Smooth muscle cell of the brain vasculature (primary cell): Measurements from ENCODE around the gene OR10G4.
A peak's percentile ranks its signal among the peaks of the same experiment; 100 is the strongest.
"Not testable (repeated sequence)": the region's sequence is repeated elsewhere in the genome, so short reads cannot be mapped to it uniquely, and the experiment has no call there.

ENCODE experiments used
- DNase-seq: peaks from one replicate; pipeline ENCODE4 v3.0.0-alpha.2; 2012; ENCODE audit warnings: low read depth, low spot score

The OR10G4 gene, protein sequence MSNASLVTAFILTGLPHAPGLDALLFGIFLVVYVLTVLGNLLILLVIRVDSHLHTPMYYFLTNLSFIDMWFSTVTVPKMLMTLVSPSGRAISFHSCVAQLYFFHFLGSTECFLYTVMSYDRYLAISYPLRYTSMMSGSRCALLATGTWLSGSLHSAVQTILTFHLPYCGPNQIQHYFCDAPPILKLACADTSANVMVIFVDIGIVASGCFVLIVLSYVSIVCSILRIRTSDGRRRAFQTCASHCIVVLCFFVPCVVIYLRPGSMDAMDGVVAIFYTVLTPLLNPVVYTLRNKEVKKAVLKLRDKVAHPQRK

GRCh38 chr11:124012697-124013096 is at the start of gene OR10G4:
TSS of gene OR10G4 (plus strand) at chr11:124012997. CDS start at chr11:124015575, 2,578 bp downstream.
- DNase-seq: no peak

DNA sequence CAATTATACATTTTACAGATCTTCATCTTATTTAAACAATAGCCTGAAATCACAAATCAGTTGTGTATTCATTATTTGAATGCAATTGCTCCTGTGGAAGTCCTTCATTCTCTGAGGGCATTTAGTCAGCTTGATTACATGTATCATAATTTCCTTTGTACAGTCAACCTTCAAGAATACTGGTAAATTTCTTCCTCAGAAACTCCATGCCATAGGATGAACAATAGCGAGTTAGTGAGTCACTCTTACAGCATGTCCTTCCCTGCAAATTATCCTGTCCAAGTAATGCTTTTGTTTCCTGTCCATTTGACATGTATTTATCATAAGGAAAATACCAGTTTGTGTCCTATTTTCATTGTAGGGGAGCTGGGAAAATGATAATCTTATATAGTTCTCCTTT is 39.0 kb upstream of the OR10G4 start:
- peak; percentile 3 for DNase-seq

GRCh38 chr11:123976770-123977560 is 35.8 kb upstream of the OR10G4 start:
- DNase-seq: no peak

DNA sequence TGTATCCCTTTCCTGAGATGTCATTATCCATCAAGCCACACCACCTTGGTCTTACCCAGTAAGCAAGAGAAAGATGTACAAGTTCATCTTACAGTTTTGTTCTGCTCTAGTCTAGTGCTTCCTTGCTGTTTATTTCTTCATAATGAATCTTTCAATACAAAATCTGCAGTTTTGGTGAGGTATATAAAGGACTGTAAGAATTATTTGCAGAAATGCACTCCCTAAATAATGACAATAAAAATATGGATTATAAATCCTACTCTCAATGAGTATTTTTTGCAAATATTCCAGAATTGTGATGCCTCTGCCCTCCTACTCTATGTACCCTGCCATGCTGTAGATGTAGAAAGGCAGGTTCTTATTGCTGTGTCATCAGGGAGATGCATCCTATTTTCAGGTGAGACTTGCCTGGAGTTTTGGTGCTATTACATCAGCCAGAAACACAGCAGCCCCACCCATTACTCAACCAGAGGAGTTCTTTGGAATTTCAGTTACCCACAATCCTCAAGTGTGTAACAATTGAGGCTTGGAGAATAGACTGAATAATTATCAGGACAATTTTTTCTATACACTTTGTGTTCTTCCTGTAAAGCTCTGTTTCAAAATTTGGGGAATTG is 35.0 kb upstream of the OR10G4 start, which contains the start of gene OR10S1:
Gene OR10S1 (minus strand): TSS at position 51 of the 617 bp plus-strand sequence. CDS start 117 bp downstream, outside the sequence.
- no peak for DNase-seq

- DNase-seq: no peak
Measured at GRCh38 chr11:123979311-123979710, 33.5 kb upstream of the OR10G4 start.

GRCh38 chr11:123995119-123995518 is 17.7 kb upstream of the OR10G4 start, which contains the start of gene OR10G6:
TSS of gene OR10G6 (minus strand) at chr11:123995161. CDS start at chr11:123995161, 0 bp downstream.
- DNase-seq: no peak

GRCh38 chr11:124015837-124016236 is 3.0 kb downstream of the OR10G4 start:
- not testable (repeated sequence) for DNase-seq

- DNase-seq: no peak
Measured at GRCh38 chr11:124026498-124026897, 13.7 kb downstream of the OR10G4 start, which contains the start of gene OR10G8. TSS of gene OR10G8 (plus strand) at chr11:124026798. CDS start at chr11:124029623, 2,825 bp downstream.

GRCh38 chr11:124036666-124037065 is 23.9 kb downstream of the OR10G4 start:
- DNase-seq: no peak

DNA sequence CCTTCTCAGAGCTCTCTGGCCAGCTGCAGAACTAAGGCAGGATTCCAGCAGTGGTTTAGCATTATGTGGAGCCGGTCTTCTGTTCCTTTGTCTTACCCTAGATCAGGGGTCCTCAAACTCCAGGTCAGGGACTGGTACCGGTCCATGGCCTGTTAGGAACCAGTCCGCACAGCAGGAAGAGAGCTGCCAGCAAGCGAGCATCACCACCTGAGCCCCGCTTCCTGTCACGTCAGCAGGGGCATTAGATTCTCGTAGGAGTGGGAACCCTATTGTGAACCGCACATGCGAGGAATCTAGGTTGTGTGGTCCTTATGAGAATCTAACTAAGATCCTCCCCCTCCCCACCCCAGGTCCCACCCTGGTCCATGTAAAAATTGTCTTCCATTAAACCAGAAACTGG is 26.8 kb downstream of the OR10G4 start:
- no peak for DNase-seq

DNA sequence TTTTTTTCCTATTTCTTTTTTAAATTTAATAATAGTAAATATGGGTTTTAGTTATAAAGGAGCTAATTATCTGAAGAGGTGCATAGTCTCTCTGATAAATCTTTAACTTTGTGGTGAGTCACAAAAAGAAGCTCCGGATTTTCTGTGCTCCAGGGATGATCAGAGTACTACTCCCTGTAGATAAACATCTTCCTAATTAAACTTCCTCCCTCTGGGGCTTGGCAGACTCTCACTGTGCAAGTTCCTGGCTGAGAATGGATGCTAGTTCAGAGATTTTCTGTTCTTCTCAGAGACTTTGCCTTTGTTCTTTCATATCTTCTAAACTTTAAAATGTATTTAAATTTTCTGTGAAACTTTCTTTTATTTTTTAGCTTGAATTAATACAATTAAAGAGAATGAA is 28.5 kb downstream of the OR10G4 start, which contains the start of gene OR10G7:
Gene OR10G7 (minus strand): TSS at position 72 of the 400 bp plus-strand sequence. CDS start 2,324 bp downstream, outside the sequence.
- DNase-seq: no peak

DNA sequence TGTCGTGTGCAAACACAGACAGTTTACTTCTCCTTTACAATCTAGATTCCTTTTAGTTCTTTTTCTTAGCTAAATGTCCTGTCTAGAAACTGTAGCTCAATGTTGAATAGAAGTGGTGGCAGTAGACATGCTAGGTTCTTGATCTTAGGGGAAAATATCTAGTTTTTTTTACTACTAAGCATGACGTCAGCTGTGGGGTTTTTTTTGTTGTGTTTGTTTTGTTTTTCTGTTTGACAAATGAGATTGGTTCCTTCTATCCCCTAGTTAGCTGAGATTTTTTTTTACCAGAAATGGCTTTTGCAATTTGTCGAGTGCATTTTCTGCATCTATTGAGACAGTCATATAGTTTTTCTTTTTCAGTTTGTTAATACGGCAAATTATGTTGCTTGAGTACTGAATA is 30.6 kb downstream of the OR10G4 start:
- no peak for DNase-seq

DNA sequence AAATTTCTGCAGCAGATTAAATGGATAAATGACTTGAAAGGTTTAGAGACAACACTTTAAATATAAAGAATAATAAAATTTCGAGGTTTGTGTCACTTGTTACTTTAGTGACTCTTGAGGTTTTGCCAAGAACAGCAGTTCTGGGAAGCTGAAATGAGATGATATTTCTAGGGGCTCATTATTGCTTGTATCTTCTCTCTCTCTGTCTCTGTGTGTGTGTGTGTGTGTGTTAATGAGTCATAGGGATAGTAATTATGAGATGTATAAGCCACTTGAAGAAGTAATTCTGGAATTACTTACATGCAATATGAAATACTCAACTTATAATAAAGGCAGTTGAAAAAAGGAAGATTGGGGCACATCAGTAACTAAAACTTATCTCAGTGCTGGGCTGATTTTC is 38.0 kb downstream of the OR10G4 start:
- no peak for DNase-seq

- no peak for DNase-seq
Measured at GRCh38 chr11:124052966-124053365, 40.2 kb downstream of the OR10G4 start.
